ENCODE measurements around the gene HGFAC.

HGFAC gene

DNA sequence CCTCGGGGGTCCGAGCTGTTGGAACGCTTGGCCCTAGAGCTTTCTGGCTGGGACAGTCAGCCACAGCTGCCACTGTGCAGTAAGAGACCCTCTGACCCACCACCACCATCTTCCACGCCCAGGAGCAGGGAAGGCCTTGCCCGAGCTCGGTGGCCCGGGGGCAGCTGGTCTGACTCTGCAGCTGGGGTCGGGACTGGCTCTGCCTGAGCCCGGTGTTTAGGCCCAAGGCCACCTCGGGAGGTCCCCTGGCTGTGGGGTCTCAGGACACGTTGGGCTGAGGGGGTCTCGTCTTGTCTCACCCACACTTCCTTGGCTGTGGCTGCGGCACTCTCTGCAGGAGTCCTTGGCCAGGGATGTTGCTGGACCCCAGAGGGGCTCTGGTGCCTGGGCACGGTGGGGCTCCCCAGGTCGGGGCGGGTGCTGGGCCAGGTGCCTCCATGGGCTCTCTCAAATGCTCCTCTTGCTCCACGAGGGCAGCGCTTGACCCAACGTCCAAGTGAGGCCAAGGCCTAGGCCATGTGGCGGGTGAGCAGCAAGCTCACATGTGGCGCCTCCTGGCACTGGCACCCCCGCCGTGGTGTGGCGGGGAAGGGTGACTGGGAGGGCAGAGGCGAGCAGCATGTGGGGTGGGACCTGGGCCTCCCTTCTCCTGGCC is 44.2 kb downstream of the HGFAC start:
- TF ChIP-seq CEBPB (IDR thresholded peaks at IDR 0.05) = no peak
- TF ChIP-seq CREB1 (IDR thresholded peaks at IDR 0.05; ENCODE audit: low read depth) = no peak
- no peak for TF ChIP-seq TAF1 (IDR thresholded peaks at IDR 0.05; ENCODE audit: low read depth)
- no peak for TF ChIP-seq EP300 (IDR thresholded peaks at IDR 0.05; ENCODE audit: borderline replicate concordance)
- no peak for TF ChIP-seq TCF12 (IDR thresholded peaks at IDR 0.05; ENCODE audit: low read depth)
- no peak; the same call in 1 of the 2 replicates for TF ChIP-seq ZBTB7A (IDR thresholded peaks at IDR 0.05; ENCODE audit: low read depth)
- TF ChIP-seq, protein P1, sequence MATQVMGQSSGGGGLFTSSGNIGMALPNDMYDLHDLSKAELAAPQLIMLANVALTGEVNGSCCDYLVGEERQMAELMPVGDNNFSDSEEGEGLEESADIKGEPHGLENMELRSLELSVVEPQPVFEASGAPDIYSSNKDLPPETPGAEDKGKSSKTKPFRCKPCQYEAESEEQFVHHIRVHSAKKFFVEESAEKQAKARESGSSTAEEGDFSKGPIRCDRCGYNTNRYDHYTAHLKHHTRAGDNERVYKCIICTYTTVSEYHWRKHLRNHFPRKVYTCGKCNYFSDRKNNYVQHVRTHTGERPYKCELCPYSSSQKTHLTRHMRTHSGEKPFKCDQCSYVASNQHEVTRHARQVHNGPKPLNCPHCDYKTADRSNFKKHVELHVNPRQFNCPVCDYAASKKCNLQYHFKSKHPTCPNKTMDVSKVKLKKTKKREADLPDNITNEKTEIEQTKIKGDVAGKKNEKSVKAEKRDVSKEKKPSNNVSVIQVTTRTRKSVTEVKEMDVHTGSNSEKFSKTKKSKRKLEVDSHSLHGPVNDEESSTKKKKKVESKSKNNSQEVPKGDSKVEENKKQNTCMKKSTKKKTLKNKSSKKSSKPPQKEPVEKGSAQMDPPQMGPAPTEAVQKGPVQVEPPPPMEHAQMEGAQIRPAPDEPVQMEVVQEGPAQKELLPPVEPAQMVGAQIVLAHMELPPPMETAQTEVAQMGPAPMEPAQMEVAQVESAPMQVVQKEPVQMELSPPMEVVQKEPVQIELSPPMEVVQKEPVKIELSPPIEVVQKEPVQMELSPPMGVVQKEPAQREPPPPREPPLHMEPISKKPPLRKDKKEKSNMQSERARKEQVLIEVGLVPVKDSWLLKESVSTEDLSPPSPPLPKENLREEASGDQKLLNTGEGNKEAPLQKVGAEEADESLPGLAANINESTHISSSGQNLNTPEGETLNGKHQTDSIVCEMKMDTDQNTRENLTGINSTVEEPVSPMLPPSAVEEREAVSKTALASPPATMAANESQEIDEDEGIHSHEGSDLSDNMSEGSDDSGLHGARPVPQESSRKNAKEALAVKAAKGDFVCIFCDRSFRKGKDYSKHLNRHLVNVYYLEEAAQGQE (IDR thresholded peaks at IDR 0.05; ENCODE audit: low read depth) = no peak
- TF ChIP-seq EGR1 (IDR thresholded peaks at IDR 0.05) = no peak
- TF ChIP-seq, protein P2, sequence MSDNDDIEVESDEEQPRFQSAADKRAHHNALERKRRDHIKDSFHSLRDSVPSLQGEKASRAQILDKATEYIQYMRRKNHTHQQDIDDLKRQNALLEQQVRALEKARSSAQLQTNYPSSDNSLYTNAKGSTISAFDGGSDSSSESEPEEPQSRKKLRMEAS (IDR thresholded peaks at IDR 0.05) = no peak
- TF ChIP-seq TEAD4 (IDR thresholded peaks at IDR 0.05) = no peak
- no peak for TF ChIP-seq RAD21 (IDR thresholded peaks at IDR 0.05; ENCODE audit: low read depth)
- no peak for TF ChIP-seq NFIC (IDR thresholded peaks at IDR 0.05)

DNA sequence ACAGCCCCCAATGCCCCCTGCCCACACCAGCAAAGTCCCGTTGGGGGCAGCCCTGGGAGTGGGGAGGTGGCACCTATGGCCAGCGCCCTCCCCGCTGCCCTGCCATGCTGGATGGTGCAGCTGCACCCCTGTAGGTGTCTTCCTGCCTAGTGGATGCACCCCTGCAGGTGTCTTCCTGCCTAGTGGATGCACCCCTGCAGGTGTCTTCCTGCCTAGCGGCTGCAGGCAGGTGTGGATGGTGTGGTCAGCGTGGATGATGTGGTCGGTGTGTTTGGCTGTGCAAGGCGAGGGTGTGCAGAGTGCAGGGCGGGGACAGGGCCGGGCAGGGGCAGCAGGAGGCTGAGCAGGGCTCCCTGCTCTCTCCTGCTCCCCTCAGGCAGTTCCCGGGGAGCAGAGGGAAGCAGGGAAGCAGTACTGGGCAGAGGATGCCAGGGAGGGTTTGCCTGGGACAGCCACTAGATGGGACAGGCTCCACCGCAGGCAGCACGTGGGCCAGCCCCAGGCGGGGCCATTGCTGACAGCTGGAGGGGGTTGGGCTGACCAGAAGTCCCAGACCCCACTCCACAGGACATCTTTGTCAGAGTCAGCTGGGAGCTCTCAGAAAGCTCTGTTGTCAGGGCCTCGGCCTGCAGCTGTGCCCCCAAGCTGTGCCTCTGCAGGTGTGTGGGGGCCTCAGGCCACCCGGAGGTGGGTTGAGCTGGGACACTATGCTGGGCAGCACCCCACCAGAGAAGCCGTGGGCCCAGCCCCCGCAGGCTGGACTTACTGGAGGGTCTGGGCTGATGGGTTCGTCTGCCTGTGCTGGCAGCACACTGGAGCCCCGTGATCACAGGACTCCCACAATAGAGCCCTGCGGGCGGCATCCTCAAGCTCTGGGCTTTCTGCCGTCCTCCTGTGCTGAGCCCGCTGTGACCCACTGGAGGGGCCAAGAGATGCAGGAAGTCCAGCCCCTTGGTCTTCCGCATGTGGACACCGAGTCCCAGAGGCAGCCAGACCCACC is 45.1 kb downstream of the HGFAC start:
- 0 out of 2 replicates have a peak, but pooled peaks have one; percentile 30 for TF ChIP-seq ZBTB7A (IDR thresholded peaks at IDR 0.05; ENCODE audit: low read depth)
- TF ChIP-seq CEBPB (IDR thresholded peaks at IDR 0.05) = no peak
- TF ChIP-seq EP300 (IDR thresholded peaks at IDR 0.05; ENCODE audit: borderline replicate concordance) = peak; percentile 29; the same call in 1 of the 2 replicates
- TF ChIP-seq, protein P1 (IDR thresholded peaks at IDR 0.05; ENCODE audit: low read depth) = no peak

DNA sequence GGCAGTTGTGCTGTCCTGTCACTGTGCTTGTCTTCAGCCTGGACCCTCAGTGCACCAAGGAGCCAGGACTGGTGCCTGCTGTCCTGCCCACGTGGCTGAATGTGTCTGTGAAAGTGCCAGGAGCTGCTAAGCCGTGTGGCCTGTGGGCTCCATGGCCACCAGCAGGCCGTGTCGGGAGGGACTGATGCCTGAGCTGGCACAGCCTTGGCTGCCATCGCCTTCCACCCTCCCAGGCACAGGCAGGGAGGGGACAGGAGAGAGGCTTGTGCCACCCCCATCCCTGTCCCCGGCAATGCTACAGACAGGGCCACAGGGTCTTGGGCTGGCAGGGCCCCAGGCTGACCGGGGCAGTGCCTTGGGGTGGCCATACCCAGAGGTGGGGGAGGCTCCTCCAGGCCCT is 46.1 kb downstream of the HGFAC start:
- TF ChIP-seq, protein P3, sequence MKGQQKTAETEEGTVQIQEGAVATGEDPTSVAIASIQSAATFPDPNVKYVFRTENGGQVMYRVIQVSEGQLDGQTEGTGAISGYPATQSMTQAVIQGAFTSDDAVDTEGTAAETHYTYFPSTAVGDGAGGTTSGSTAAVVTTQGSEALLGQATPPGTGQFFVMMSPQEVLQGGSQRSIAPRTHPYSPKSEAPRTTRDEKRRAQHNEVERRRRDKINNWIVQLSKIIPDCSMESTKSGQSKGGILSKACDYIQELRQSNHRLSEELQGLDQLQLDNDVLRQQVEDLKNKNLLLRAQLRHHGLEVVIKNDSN (IDR thresholded peaks at IDR 0.05) = no peak
- TF ChIP-seq ZBTB7A (IDR thresholded peaks at IDR 0.05; ENCODE audit: low read depth) (no peak), CREB1 (IDR thresholded peaks at IDR 0.05; ENCODE audit: low read depth) (no peak), EGR1 (IDR thresholded peaks at IDR 0.05) (no peak), CEBPB (IDR thresholded peaks at IDR 0.05) (no peak), FOXM1 (IDR thresholded peaks at IDR 0.05; ENCODE audit: borderline replicate concordance, low read depth) (no peak), NFIC (IDR thresholded peaks at IDR 0.05) (no peak), TCF12 (IDR thresholded peaks at IDR 0.05; ENCODE audit: low read depth) (no peak), RAD21 (IDR thresholded peaks at IDR 0.05; ENCODE audit: low read depth) (no peak), TEAD4 (IDR thresholded peaks at IDR 0.05) (no peak), TAF1 (IDR thresholded peaks at IDR 0.05; ENCODE audit: low read depth) (no peak)
- TF ChIP-seq, protein P2 (IDR thresholded peaks at IDR 0.05) = no peak
- TF ChIP-seq, protein P1 (IDR thresholded peaks at IDR 0.05; ENCODE audit: low read depth) = no peak

DNA sequence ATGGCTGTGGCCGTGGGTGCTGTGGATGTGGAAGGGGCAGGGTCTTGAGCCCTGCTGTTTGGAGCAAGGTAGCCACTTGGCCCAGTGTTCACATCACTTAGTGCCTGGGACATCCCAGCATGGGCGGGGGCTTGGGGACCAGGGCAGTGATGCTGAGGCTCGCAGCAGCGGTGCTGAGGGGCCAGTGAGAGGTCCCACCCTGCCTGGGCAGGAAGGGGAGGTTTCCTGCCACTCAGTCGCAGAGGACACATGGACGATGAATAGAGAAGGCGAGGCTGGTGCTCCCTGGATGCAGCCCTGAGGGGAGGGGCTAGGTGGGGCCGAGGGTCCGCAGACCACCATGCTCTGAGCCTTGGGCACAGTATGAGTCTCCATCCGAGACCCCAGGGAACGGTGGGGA is 47.1 kb downstream of the HGFAC start:
- TF ChIP-seq CREB1 (IDR thresholded peaks at IDR 0.05; ENCODE audit: low read depth) (no peak), TEAD4 (IDR thresholded peaks at IDR 0.05) (no peak), ZBTB7A (IDR thresholded peaks at IDR 0.05; ENCODE audit: low read depth) (peak; percentile 72; the same call in 1 of the 2 replicates)
